Putamen (tissue), 1 donor: ENCODE data around the gene KLHDC4.
"Not testable (repeated sequence)": the region's sequence is repeated elsewhere in the genome, so short reads cannot be mapped to it uniquely, and the experiment has no call there.

Source experiments
- DNase-seq: peaks from one replicate; pipeline ENCODE4 v3.0.0-alpha.2; 2016; ENCODE audit warnings: low spot score

KLHDC4 gene

DNA sequence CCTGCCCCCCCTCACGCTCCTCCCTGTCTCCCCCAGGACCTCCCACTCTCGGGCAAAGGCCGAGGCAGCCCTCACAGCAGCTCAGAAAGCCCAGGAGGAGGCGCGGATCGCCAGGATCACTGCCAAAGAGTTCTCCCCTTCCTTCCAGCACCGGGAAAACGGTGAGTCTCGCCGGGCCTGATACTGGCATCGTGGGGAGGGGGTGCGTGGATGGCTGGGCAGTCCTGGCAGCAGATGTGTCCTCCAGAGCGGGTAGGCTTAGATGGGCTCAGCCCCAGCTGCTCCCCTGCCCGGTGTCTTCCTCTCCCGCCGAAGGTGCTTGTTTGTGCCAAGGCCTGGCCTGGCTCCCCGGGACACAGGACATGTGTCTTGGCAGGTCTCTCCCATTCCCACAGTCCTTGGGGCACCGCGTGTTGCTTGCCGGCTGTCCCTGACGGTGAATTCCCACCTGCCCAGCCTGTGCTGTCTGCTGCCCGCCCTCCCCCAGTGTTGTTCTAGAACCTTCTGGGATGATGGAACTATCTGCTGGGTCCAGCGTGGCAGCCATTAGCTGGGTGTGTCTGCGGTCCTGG lies 81.6 kb downstream of the KLHDC4 start:
- DNase-seq = no peak

DNA sequence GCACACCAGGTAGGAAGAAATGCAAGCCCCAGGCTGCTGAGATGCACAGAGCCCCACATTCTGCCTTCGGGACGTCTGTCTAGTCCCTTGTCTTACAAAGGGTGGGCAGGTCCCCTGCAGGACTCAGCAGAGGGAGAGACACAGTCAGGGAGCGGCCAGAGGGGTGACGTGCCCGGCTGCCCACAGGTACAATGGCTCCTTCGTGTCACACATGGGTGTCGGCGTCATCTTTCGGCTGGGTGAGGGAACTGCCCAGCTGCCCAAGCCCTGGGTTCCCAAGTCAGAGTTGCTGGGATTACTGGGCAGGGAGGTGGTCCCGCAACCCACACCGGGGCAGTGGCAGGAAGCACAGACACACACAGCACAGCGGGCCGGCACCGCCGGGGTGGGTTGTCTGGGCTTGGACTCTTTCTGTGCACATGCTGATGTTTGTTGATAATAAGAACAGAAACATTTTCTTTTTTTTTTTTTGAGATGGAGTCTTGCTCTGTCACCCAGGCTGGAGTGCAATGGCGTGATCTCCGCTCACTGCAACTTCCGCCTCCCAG lies 82.9 kb downstream of the KLHDC4 start:
- no peak for DNase-seq

DNA sequence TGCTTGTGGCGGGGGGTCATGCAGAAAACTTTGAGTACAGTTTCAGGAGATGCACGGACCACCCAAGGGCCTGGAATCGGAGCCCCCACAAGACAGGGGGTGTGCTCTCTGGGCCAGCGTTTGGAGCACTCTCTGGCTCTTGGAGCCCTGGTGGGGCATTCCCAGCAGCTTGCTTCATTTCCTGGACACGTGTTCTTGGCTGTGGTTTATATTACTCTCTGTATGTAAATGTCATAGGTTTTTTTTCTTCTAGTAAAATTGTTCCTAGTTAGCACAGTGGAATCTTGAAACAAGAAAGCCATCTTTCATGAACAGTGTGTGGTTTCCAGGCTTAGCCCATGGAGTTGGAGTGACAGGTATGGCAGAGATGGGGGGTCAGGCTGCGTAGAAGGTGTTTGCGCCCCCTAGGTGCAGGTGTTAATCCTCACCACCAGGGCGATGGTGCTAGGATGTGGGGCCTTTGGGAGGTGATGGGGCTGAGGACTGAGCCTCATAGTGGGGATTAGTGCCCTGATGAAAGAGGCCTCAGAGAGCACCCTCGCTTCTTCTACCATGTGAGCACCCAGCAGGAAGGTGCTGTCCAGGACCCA lies 83.7 kb downstream of the KLHDC4 start:
- no peak for DNase-seq

DNA sequence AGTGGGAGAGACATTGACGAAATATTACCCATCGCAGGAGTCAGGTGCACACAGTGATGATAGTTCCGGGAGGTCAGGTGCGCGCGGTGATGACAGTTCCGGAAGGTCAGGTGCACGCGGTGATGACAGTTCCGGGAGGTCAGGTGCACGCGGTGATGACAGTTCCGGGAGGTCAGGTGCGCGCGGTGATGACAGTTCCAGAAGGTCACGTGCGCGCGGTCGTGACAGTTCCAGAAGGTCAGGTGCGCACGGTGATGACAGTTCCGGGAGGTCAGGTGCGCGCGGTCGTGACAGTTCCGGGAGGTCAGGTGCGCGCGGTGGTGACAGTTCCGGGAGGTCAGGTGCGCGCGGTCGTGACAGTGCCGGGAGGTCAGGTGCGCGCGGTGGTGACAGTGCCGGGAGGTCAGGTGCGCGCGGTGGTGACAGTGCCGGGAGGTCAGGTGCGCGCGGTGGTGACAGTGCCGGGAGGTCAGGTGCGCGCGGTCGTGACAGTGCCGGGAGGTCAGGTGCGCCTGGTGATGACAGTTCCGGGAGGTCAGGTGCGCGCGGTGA lies 84.7 kb downstream of the KLHDC4 start:
- not testable (repeated sequence) for DNase-seq

DNA sequence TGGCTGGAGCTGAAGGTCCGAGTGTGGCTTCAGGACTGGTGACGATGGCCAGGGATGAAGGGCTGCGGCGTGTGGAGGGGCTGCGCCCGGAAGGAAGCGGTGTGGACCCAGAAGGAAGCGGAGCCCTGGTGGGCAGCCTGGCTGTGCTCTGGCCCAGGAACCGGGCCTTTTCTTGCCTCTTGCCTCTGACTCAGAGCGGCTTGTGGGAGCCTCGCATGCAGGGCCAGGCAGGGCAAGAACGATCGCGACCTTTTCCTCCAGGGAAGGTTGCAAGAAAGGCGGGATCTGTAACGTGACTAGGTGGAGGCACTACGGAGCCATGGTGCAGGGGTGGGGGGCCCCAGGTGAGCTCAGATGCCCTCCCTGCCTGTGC lies 85.5 kb downstream of the KLHDC4 start:
- DNase-seq = no peak

DNA sequence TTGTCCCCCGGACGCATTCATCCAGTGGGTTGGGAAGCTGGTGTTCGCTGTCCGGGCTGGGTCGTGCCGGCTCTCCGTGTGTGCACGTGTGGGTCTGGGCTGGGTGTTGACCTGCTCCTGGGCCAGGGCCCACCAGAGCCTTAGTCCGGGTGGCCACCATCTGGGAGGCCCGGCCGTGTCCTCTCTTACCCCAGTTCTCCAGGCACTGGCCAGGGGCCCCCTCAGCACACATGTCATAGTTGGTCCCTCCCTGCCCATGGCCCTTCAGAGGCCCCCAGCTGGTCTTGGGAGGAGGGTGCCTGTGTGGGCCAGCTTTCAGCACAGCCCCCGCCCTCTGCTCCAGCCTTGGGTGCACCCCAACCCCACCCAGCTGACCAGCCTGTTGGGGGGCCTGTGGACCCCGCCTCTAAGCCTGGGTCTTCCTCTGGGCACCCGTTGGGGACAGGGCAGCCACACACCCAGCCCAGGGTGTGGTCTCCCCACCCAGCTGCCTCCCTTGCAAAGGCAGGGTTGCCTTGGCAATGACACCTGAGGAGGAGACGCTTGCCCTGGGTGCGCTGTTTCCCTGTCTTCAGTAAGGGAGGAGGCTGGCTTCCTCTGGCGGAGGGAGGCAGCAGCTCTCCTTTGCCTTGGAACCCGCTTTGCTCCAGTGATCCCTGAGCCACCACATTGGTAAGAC lies 86.1 kb downstream of the KLHDC4 start:
- DNase-seq = no peak

DNA sequence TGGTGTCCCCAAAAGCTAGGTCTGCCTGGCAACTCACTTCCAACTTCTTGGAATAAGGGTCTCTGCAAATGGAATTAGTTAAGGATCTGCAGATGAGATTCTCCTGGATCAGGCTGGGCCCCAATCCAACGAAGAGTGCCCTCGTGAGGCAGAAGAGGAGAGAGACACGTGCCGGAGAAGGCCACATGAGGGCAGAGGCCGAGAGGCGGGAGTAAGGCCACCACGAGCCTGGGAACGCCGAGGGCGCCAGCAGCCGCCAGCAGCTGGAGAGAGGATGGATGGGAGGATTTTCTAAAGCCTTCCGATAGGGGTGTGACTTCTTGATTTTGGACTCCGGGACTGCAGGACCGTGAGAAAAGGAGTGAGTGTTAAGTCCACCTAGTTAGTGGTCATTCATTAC lies 87.2 kb downstream of the KLHDC4 start:
- DNase-seq = no peak

DNA sequence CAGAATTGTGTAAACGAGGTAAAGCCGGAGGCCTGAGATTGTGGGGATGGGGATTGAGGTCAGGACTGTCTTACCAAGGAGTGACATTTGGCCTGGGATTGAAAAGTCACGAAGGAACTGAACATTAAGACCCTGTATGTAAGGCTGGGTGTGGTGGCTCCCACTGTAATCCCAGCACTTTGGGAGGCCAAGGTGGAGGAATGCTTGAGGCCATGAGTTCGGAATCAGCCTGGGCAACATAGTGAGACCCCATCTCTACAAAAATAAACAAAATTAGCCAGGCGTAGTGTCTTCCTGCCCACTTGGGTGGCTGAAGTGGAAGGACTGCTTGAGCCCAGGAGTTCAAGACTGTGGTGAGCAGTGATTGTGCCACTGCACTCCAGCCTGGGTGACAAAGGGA lies 88.0 kb downstream of the KLHDC4 start:
- DNase-seq = no peak

DNA sequence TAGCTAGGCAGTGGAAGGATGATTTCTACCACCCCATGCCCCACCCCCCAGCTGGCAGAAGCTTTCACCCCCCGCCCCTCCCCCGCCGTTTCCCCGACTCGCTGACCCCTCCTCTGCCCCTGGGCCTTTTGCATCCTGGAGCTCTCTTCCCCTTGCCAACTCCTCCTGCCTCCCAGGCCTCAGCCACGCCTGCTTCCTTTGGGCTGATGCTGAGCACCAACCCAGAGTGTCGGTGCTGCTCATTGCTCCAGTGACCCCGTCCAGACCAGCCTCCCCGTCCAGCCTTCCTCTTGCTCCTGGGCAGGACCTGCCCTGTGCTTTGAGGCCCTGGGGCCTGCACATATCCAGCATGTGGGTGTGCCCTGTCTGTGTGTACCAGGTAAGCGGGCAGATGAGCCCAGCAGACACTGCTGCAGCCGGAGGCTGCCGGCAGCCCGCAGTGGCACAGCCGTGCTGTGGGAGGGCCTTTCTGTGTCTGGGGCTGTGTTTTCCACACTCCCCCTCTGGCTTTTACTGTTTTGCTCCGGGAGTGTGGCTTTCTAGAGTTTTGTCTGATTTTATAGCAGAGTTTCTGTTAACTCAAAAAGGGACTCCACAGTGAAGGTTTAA lies 90.6 kb downstream of the KLHDC4 start:
- no peak for DNase-seq

DNA sequence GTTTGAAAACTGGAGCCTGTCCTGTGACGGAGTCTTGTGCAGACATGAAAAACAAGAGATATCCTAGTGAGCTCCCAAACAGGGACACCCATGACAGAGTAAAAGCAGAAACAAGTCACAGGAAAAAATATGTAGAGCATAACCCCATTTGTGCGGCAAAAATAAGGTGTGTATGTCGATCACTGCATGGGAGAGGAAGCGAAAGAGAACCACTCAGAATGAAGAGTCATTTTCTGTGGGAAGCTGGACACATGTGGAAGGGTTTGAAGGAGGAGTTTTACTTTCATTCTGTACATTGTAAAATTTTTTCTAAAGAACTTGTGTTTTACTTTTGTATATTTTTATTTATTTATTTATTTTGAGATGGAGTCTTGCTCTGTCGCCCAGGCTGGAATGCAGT lies 91.4 kb downstream of the KLHDC4 start:
- DNase-seq = no peak

DNA sequence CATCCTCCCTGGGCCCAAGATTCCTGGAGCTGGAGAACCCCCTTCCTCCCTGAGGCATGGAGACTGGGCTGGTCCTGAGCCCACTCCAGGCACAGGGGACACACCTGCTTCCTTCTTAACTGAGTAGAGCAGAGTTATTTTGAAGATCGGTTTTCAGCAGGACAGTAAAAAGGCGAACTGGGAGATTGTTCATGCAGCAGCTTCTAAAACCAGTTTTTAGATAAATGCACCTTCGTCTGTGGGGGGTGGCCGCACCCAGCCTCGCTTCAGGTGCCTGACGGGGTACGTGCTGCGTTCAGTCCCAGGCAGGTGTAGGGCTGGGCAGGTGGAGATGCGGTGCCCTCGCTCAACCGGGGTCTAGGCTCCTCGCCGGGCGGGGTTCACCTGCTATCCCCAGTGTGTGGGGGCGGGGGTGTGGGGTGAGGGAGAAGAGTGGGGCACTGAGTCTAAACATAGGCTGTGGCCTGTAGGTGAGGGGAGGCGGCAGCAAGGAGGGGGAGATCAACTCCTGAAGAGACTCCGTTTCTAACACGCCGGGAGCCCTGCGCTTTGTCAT lies 94.0 kb downstream of the KLHDC4 start:
- DNase-seq = no peak

DNA sequence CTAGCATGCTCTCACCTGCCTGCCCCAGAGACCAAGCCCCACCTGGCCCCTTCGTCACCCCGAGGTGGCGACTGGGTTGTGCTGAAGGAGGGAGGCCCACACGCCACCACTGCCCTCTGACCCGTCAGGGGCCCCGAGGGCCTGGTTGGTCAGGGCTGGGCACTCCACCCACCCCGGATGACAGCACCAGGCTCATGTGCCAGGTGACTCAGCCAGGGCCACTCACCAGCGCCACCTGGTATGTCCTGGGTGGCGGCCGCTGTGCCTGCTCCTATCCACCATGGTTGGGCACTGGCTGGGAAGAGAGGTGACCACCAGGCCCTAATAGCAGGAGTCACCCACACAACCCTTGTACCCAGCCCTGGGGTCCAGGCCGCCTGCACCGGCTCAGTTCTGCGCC lies 94.6 kb downstream of the KLHDC4 start:
- DNase-seq = no peak

DNA sequence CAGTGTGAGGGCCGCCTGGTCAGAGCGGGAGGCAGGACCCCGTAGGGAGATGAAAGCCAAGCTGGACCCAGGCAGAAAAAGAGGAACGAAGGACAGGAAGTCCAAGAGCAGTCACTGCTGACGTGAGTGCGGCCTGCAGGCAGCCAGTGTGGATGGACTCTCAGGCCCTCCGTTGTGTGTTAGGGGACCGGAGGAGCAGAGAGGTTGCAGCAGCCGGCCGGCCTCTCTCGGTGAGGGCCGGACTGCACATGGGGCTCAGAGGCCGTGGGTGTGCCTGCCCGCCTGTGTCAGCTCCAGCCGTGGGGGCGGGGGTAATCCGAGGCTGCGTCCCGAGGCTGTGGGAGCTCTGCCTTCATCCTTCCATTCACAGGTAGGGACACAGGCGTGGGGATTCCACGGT lies 96.1 kb downstream of the KLHDC4 start:
- no peak for DNase-seq

DNA sequence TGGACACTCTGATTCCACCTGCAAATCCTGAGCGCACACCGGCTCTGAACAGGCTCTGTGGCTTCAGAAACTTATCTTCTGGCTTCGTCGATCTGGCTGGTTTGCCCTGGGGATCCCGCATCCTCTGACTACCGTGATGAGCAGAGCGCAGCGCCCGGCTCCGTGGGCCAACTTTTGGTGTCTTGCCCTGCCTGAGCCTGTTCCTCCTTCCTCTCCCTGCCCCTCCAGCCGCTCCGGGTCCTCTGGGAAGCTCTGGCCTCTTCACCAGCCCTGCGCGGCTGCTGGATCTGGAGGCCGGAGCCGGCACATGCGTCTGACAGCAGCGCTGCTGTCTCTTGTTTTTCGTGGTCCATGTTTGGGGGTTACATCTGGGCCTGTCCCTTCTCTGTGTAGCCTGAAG lies 97.8 kb downstream of the KLHDC4 start:
- no peak for DNase-seq

DNA sequence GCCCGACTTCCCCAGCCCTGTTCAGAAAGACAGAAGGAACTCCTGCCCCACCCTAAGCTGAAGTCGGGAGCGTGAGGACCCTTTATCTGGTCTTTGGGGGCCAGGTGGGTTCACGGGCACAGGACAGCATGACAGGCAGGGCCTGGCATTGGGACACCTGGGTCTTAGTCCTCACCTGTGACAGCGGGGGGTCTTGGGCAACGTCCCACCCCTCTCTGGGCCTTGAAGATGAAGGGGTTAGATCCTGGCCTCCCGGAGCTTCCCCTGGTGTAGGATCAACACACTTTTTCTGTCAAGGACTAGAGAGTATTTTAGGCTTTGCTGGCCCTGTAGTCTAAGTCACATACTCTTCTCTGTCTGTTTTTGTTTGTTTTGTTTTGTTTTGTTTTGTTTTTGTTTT lies 98.3 kb downstream of the KLHDC4 start:
- DNase-seq = no peak

DNA sequence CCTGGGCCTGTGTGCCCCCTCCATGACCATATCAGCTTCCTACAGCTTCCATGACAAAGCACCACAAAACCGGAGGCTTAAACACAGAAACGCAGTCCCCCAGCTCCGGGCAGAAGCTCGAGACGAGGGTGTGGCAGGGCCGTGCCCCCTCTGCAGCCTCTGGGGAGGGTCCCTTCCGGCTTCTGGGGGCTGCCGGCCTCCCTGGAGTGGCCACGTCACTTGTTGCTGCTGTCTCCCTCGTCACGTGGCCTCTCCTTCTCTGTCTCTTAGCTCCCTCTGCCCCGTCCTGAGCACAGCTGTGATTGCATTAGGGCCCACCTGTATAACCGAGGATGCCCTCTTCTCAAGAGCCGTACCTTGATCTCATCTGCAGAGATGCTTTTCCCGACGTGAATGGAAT lies 98.9 kb downstream of the KLHDC4 start:
- no peak for DNase-seq

DNA sequence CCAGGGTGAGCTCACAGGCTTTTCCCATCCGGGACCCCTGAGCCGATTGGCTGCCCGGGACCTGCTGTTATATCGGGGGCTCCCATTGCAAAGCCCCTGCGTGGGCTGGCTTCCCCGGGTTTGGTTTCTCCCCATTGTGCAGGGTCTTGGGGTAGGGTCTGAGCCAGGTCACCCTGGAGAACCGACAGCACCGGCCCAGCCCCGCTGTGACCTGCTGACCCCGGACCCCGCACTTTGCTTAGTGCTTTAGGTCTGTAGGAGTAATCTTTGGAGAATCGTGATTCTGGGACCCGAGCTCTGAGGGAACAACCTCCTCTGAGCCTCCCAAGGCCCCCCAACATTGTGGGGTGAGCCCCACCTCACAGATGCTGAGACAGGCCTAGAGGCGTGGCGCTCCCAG lies 100.6 kb downstream of the KLHDC4 start:
- DNase-seq = no peak

DNA sequence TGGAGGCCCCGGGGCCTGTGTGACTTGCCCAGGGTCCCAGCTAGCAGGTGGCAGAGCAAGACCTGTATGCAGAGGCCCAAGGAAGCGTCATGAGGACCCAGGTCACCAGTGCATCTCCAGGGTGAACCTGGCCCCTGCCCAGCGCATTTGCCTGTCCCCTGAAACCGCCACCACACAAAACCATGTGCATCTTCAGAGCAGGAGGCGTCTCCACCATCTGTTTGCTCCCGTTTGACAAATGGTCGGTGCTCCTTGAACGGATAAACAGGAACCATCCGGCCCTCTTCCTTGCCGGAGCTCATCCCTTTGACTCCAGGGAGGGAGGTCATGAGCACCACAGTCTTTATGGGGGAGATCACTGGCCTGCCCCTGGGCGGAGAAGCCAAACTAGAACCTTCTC lies 101.0 kb downstream of the KLHDC4 start:
- no peak for DNase-seq

DNA sequence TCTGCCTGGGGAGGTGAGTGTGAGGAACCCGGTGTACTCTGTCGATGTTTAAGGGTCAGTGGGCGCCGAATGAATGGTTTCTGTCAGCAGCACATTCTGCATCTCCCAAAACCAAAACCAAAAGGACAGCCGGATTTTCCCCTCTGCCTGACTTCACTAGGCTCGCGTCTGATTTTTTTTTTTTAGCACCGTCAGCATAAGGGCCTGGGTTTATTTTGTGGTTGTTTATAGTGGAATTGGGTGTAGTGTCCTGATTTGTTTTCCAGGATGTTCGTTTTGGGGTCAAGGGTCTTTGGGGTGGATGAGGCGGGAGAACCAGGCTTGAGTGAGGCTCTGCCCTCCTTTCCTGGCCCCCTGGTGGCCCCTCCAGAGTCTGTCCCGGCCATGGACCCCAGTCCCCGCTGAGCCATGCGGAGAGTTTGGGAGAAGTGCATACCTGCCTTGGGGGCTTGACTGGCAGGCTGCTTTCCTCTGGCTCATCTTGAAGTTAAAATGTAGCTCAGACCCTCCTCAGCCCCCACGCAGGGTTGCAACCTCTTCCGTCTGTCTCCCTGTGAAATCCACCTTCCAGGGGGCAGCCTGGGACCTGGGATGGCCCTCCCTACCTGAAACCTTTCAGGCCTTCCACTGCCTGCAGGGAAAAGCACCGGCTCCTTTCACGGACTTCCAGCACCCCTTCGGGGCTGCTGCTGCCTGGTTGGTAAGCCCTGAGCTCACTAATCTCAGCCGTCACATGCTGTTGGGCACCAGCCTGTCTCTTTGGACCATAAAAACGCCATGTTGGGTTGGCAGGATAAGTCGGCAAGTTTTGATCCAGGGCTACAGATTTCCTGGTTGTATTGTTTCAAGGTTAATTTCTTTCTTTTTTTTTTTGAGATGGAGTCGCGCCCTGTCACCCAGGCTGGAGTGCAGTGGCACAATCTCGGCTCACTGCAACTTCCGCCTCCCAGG lies 103.3 kb downstream of the KLHDC4 start:
- DNase-seq = no peak

DNA sequence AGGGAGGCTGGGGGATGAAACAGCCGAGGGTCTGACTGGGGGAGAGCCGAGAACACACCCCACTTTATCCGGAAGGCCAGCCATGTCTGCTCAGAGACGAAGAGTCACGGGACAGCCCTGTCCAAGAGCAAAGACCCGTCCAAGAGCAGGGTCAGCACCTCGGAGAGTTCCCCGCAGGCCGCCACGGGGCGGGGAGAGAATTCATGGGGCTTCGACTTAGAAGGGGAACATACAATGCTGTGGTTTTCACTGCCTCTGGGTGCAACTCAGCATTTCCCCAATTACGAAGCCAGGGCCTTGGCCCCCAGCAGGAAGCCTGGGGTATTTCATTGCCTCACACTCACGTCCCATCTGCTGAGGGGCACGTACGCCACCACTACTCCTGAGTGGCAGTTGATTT lies 104.2 kb downstream of the KLHDC4 start:
- DNase-seq = no peak

DNA sequence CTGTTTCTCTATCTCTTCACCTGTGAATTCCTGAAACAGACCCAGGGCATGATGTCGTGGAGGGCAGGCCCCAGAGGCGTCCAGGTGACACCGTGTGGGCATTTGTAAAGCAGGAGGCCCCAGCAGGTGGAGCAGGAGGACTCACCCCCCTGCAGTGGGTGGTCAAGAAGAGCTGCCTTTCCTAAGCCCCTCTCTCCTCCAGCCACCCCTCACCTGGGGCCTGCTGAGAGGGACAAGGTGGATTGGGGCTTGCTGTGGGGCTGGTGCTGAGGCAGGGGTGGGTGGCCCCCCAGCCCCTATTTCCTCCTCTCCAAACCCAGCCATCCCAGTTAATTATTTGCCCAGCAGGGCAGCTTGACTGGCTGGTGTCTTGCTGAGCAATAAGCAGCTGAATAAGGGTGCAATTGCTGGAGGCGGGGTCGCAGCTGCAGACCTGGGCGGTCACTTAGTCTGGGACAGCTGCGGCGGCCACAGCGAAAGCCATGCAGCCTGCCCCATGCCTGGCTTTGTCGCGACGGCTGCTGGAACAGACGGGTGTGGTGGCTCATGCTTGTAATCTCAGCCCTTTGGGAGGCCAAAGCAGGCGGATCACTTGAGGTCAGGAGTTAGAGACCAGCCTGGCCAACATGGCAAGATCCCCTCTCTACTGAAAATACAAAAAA lies 107.1 kb downstream of the KLHDC4 start:
- DNase-seq = no peak
